ENCODE data around the gene TAPT1.

TAPT1 gene

DNA sequence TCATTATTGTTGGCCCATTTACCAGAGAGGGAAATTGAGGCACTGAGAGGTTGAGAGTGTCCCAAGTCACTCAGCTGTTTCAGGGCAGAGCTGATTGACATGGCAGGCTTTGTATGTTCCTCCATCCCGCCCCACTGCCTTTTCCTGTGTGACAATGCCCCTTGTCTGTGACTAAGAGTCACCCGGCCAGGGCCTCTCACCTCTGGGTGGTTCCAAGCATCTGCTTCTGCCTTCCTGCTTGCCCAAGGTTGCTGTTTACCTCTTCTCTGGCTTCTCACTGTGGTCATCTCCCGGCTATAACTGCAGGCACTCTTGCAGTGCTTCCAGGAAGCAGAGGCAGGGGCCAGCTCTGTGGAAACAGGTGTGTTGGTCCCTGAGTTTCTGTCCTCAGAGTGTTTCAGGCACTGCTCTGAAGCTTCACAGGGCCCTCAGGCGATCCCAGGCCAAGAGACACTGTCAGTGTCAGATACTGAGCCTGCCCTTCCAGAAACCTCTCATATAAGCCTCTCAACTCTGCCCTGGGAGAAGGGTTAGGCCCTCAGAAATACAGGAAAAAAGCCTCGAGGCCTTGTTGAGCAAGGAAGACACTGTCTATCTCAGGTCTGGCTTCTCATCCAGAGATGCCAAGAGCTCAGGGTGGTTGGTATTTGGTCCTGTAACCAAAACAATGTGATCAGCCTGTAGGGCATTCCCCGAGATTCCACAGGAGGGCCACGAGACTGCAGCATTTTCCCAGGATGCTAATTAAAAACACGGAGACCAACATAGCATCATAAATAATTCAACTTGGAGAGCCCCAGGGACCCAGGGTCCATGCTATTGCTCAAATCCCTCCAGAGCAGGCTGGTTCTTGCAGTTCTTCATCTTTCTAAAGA lies 100.5 kb downstream of the TAPT1 start:
- DNase-seq, result no peak

DNA sequence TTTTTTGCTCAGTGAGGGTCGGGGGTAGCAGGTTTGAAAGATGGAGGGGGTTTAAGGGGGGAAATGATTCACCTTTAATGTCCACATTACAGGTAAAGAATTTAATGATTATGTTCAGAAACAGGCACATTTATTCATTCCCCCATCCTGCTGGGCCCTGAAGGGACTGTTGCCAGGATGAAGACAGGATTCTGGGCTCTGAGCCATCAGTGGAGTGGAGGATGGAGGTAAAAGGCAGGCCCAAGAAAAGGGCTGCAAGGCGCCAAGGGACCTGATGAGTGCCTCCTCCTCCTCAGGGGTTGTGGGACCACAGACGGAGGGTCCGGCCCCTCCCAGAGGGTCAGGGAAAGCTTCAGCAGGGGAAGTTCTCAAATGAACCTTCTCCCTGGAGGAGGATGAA lies 102.0 kb downstream of the TAPT1 start:
- no peak for DNase-seq

DNA sequence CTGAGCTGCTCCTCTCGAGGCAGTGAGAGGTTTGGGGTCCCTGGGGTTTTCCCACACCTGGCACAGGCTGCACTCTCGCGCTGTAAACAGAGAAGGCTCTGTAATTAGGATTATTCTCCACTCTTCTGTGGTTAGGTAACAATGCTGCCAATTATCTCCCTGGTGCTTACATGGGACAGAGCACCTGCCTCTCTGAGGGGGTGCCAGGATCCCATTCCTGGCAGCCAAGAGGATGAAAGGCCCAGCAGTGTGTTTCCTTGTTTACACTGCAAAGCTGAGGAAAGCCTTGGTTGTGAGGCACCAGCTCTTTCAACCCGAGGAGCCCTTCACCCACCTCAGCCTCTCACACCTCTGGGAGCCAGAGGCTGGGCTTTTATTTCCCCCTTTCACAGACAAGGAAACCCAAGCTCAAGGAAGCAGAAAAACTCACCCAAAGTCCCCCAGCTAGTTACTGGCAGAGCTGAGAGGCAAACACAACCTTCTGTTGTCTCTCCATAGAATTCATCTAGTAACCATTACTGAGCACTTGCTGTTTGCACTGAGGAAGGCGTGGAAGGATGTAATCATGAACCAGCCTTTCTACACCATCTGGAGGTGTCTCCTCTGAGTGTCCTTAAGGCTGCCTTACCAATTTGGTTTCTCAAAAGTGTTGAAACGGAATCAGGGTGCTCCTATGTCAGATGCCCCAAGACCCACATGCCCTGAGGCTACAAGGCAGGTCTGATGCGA lies 102.8 kb downstream of the TAPT1 start:
- peak; percentile 19 for DNase-seq

DNA sequence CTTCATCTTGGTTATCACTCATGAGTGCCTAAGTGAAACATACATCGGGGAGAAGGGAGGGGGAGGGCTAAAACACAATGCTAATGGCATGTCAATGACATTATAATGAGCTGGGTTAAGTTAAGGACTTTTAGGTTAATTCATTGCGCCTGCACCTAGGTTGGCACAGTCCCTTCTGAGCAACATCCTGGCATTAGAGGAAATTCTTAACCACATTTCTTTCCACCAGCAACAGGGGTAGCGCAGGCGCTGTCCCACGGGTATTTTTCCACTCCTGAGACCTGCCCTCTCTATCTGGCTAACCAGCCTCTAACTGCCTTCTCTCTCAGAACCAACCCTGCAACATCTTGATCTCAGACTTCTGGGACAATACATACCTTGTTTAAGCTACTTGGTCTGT lies 103.5 kb downstream of the TAPT1 start:
- peak; percentile 40 for DNase-seq

DNA sequence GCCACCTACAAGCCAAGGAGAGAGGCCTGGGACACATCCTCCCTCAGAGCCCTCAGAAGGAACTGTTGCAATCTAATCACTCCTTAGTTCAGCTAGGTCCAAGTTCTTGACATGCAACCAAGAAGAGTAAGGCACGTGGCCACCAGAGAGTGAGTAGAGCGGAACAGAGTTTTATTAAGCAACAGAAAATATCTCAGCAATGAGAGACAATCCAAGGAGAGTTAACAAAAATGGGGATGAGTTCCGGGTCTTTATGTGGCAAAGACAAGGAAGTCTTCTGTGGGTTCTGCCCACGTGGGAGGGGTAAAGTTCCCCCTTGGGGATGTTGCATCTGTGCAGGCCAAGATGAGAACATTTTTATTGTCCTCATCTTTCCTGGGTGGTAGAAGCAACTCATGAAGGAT lies 104.0 kb downstream of the TAPT1 start:
- no peak for DNase-seq

DNA sequence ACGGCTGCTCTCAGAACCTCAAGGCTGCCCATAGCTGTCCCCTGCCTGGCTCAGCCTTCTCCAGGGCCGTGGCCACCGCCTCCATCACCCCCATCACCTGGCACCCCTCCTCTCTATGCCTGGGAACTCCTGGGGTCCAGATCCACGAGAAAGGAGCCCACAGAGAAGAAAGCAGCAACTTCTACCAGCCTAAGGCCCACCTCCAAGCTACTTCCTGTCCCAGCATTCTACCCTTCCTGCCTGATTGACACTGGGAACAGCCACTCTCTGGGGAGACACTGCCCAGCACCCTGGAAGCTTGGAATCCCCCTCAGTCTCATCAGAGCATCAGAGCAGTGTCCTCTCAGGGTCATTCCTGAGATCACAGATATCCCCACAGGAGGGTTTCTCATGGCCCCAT lies 105.6 kb downstream of the TAPT1 start:
- no peak for DNase-seq

DNA sequence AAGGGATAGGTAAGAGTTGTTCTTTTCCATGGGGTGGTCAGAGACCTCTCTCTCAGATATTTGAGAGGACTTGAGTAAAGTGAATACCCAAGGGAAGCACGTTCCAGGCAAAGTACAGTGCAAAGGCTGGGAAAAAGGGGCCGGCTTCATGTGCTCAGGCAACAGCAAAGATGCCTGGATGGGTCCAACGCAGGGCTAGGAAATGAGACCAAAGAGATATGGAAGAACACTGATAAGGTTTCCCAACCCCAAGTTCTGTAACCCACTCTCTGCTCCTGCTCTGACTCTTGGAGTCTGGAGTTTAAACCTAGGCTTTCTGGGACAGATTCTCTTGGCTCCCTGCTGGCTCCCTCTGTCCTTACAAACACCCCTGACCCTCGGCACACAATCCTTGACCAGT lies 106.3 kb downstream of the TAPT1 start:
- no peak for DNase-seq

DNA sequence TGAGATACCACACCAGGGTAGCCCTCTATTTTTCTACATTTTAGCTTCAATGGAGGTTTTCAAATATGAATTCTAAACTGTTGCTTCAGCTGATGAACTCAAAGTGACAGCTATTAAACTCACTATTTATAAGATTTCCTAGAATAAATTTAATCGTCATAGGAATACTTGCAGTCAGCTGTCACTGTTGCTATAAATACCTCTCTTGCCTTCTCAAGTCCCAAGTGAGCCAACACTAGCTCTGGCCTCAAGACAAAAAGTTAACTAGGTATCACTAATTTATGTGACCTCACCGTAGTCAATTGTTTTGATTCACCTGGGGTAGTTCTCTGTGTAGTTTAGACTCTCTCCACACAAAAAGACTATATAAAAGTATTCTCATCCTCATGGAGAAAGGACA lies 108.2 kb downstream of the TAPT1 start:
- no peak for DNase-seq

DNA sequence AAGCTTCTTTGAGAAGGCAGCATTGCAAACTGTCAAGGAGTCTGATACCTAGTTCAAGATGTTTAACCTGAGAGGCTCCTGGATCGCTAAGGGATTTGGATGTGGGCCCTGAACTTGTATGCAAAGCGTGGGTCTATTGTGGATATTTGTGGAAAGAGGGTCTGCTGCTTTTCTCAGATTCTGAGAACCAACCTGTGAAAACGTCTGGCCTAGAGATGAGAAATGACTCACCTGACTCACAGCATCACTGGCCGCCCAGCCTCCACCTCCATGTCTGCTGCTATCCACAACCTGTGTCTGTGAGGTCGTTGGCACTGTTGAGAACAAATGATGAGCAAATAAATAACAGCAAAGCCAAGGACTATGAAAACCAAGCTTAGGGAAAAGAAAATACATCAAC lies 109.1 kb downstream of the TAPT1 start:
- DNase-seq, result no peak

DNA sequence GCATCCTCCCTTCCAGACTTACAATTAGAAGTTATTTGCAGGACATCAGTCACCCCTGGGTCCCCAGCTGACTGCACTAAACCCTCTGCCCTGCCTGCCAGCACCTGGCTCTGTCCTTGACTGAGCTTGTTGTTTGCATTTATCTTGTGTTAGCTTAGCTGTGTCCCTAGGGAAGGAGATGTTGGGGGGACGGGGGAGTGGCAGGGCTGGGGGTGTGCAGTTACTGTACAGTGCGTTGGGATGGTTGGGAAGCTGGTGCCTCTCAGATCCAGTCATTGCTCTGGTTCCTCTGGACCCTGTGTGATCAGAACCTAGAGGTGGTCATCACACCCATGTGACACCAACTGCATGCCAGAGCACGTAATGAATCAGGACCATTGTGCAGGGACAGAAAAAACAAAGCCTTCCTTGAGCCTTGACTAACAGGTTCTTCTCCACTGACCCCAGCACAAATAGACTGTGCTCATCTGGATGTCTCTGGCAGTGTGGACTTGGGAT lies 109.7 kb downstream of the TAPT1 start:
- no peak for DNase-seq

DNA sequence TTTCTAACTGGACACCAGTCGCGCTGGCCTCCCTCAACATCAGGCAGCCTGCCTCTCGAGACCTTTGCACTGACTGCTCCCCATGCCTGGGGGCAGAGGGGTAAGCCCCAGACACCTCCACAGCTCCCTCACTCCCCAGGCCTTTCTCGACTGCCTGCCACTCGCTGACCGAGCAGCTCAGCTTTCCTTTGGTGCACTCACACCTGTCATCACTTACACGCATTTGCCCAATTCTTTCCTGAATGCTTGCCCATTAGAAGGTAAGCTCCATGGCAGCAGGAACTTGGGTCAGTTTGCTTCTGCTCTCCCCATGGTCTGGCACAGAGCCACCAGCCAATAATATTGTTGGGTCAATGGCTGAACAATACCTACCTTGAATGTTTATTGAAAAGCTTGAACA lies 110.3 kb downstream of the TAPT1 start:
- DNase-seq, result no peak

DNA sequence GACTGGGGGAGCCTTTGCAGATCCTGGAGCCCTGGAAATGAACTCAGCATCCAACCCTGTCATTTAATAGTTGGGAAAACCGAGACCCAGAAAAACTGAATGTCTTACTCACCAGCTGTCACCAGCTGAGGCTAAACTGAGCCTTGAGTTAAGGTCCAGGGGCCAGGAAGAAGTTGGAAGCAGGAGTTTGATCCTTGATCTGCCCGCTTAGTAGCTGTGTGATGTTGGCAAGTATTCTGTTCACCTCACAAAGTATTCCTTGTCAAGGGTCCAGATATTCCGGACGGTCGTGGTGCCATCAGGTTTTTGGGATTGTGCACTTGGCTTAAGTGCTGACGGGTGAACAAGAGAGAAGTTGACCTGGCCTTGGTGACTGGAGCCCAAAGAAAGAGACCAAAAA lies 111.7 kb downstream of the TAPT1 start:
- no peak for DNase-seq

DNA sequence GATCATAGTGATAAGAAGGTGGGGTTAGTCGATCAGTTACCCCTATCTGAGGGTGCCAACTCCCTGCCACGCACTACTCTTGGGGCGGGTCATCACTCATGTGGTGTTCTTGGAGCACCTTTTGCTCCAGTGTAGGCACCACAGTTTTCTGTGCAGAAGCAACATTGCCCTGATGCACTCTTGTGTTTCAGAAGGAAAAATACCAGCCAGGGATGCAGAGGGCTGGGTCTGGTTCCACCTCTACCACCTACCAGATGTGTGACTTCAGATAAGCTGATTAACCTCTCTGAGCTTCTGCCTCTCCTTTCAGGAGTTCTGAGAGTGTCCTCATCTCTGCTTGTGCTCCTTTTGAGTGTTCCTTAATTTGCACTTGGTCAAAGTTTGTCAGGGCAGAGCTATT lies 112.5 kb downstream of the TAPT1 start:
- DNase-seq, result no peak

DNA sequence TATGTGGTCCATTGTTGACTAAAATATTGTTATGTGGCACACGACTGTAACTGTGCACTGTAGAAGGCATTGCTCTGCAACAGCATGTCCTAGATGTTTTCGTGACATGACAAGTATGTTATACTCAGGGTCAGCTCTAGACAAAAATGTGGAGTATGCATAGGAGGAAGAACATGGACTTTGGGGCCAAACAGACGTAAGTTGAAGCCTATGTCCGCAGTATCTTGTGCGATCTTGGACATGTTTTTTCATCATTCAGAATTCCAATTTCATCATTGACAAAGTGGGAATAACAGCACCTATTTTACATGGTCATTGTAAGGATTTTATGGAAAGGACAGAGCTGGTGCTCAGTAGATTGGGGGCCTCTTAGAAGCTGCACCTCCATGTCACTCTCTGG lies 114.7 kb downstream of the TAPT1 start:
- no peak for DNase-seq

DNA sequence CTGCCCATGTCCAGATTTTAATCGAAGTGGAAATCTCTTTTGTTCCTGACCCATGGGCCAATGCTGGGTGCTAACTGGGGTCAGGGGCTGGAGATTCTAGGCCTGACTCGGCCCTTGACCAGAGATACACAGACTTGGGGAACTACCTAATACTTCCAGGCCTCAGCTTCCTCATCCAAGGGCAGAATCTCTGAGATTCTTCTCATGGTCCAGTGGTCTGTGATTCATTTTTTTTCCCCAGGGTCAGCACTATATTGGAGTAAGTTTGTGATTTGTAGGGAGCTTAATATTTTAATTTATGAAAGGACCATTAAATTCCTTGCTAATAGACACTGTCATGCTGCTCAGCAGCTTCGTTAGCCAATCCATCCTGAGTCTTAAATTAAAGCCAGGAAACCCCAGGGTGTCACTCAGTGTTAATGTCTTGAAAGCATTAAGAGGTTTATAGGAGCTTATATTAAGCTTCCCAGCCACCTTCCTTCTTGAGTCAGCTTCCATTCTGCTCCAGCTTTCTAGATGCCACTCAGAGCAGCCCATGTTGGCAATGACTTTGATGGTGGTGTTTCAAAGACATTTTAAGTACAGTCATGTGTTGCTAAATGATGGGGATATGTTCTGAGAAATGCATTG lies 115.5 kb downstream of the TAPT1 start:
- no peak for DNase-seq

All from GDM1 (cell line).